Fibroblast of peridontal ligament (primary cell): ENCODE measurements around the gene CSTB.

Experiments used
- DNase-seq: peaks from one replicate; pipeline ENCODE4 v3.0.0-alpha.2; 2010; ENCODE audit errors: extremely low read depth

CSTB gene

DNA sequence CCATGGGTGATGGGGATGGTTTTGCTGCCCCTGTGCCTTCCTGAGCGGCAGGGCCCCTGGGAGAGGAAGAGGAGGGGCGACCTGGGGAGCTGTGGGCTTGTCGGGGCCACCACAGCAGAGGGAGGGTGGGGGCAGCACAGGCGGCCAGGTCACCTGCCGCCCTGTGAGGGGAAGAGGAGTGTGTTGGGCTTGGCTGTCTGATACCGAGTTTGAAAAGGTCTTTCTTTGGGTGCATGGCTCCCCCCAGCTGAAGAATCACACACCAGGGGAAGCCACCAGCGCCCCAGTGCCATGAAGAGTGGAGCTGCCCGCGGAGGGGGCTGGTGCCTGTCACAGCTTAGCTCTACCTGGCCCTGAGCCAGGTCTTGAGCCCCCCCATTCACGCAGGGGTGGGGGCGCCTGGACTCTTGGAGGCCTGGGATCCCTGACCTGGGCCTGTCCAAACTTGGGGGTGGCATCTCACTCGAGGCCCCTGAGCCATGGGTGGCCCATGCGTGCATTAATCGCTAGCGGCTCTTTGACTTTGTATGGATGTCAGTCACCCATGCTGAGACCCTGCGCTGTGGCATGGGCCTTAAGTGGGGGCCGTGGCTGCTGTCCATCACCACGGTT is 26.4 kb downstream of the CSTB start:
- DNase-seq = no peak

DNA sequence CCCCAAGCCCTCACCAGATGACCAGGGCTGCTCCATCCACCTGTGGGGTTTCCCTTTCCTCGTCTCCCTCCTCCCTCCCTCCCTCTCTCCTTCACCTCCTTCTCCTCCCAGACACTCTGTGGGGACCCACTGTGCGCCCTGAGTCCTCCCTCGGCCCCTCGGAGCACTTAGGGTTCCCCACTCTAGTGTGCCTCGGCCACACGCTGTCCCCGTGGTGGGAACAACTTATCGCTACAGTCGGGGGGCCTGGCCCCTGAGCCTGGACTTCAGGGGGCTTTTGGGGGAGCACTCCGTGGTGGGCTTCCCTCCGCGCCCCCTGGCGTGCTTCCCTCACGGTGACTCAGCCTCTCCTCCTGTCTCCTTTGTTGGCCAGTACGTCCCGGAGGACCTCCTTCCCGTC is 27.5 kb downstream of the CSTB start:
- no peak for DNase-seq

DNA sequence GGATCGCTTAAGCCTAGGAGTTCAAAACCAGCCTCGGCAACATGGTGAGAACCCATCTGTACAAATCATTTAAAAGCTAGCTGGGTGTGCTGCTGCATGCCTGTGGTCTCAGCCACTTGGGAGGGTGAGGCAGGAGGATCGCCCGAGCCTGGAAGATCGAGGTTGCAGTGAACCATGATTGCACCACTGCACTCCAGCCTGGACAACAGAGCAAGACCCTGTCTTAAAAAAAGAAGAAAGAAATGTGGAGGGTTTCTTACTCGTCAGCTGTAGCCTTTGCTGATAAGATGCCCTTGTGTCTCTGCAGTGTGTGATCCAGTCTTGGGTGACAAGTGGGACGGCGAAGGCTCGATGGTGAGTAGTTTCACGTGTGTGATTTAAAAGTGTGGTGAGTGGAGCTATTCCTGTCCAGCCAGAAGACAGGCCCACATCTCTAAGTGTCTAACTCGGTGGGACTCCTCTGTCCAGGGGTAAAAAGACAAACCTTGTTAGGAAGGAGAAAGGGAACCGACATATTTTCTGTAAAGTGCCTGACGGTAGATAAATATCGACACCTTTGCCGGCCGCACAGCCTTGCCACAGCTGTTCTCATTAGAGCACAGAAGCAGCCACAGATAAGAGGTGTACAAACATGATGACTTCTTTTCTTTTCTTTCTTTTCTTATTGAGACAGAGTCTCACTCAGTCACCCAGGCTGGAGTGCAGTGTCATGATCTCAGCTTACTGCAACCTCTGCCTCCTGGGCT is 30.2 kb downstream of the CSTB start:
- DNase-seq = no peak

DNA sequence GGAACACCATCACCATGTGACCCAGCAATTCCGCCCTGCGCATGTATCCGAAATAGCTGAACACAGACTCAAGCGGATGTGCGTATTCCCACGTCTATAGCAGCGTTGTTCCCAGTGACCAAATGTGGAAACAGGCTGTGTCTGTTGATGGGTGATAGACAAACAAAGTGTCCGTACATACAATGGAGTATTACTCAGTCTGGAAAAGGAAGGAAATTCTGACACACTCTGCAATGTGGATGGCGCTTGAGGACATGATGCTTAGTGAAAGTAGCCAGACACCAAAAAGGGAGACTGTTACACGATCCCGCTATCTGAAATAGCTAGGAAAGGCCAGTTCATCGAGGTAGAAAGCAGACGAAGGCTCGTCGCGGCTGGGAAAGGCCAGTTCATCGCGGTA is 31.4 kb downstream of the CSTB start:
- no peak for DNase-seq

DNA sequence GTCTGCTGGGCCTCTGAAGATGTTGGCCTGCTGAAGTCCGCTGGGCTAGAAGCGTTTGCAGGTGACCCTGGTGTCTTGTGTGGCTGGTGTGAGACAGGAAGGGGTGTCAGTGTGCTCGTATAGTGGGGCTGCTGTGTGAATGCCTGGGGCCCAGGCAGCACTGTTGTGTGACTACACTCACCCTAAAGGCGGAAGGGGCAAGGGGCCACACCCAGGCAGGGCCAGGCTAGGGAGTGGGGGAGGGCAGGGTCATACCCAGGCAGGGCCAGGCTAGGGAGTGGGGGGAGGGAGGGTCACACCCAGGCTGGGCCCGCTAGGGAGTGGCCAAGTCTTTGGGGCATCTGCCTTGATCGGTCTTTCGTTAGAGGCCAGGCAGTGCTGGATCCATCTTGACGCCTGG is 32.2 kb downstream of the CSTB start:
- DNase-seq = no peak

DNA sequence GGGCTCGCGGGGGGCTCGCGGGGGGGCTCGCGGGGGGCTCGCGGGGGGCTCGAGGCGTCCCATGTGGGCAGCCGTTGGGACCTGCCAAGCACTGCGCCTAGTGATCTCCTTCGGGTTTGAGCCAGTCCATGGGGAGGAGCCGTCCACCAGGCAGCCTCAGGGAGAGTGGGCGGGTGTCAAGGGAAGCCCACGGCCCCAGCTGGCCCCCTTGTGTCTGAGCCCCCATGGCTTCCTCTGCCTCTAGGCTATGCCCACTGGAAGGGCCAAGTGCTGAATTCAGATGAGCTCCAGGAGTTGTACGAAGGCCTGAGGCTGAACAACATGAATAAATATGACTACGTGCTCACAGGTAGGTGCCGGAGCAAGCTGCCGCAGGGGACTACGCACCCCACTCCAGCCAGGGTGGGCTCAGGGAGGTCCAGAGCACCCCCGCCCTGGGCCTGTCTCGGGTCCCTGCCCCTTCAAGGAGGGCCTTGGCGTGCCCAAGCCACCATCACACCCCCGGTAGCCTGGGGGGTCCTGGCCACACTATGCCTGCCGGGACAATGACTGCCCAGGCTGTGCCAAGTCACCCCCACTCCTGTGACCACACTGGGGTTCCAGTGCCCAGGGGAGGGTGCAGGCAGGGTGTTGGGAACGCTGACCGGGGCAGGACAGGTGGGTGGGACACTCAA is 34.5 kb downstream of the CSTB start:
- DNase-seq = no peak

DNA sequence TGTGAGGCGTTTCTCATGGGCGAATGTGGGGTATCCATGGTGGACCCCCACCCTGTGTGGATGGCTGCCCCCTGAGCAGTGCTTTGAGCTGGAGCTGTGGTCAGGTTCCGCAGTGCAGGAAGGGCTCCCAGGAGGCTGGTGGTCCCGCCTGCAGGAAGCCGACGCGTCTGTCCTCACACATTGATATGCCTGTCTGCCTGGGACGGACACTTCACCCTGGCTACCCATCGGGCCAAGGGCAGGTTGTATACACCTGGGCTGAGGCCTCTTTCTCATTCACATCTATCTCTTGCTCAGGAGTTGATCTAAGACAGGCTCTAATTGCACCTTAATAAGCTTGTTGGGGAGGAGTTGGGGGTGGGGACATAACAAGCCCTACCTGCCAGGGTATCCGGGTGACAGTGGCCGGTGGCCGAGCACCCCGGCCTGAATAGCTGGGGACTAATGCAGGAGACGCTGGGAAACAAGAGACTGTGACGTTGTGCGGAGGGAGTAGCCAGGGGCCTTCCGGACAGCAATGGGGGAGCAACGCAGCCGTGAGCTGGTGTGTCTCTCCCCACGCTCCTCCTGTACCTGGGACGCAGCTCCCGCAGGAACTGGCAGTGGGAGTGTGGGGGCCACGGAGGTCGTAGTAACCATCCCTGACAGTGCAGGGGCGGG is 35.5 kb downstream of the CSTB start:
- no peak for DNase-seq

DNA sequence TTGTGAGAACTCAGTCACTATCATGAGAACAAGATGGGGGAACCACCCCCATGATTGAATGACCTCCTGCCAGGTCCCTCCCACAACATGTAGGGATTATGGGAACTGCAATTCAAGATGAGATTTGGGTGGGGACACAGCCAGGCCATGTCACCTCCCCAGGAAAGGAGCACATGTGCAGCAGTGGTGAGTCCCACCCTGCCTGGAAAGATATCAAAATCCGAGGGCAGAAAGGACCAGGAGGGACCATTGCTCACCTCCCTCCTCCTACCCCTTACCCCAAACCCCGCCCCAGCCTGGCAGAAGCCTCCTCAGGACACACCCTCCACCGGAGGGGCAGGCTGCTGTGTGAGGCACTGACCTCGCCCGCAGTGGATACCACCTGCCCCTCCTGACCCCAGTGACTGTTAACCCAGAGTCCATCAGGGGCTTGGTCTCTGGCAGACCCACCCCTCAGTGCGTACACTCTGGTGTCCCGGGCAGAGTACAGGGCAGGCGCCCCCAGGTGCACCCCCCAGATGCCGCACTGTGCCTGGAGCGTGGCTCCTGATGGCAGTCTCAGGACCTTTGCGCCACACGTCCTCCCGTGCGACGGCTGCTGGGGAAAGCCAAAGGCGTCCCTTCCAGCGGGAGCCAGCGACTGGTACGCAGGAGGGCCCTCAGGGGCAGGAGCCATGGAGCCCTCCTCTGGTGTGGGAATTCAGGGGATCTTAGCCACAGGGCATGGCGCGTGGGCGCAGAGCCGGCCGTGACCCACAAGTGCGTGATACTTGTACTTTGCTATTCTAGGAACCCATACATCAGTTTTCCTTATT is 36.3 kb downstream of the CSTB start:
- no peak for DNase-seq

DNA sequence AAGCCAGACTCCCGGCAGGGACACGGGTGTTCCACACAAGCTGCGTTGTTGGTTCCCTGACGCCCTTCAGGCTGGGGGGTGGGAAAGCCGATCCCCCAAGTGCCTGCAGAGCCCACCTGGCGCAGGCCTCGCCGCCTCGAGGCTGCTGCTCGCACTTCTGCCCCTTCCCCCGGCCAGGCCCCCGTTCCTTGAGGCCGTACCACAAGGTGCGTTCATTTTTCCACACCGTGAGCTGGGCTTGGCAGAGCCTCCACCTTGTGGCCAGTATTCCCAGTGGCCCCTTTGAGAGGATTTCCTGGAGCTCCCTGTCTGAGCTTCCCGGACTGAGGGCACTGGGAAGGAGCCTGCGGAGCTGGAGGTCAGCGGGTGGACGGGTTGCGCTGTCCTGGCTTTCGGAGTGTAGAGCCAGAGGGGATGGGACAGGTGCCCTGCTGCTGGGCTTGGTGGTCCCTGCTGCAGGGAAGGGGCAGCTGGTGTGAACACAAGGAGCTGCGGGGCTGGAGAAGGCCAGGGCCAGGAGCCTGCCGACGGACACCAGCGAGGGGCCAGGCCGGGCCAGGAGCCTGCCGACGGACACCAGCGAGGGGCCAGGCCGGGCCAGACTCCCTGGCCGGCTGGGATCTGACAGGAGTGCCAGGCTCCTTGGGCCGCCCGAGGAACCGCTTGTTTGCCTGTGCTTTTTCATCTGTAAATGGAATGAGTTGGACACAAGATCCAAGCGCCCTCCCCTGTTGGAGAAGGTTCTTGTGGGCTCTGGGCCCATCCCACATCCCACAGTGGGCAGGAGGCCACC is 38.8 kb downstream of the CSTB start:
- no peak for DNase-seq

DNA sequence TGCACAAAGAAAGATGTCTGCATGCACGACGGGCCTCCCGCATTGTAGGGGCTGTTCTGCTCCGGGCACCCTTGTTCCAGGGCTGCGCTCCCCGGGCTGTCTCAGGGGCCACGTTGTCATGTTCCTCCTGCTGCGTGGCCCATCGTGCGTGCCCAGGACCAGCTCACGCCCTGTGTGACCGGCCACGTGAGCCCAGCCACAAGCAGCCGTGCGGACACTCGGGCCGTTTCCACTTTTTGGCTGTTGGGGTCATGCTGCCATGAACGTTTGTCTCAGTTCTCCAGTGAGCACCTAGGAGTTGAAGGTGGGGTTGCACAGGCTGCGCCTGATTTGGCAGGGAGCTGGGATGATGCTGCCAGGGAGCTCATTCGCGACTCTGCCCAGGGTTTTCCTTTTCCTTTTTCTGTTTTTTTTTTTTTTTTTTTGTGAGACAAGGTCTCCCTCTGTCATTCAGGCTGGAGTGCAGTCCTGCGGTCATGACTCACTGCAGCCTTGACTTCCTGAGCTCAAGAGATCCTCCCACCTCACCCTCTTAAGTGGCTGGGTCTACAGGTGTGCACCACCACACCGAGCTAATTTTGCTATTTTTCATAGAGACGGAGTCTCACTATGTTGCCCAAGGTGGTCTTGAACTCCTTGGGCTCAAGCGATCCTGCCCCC is 39.8 kb downstream of the CSTB start:
- DNase-seq = no peak

DNA sequence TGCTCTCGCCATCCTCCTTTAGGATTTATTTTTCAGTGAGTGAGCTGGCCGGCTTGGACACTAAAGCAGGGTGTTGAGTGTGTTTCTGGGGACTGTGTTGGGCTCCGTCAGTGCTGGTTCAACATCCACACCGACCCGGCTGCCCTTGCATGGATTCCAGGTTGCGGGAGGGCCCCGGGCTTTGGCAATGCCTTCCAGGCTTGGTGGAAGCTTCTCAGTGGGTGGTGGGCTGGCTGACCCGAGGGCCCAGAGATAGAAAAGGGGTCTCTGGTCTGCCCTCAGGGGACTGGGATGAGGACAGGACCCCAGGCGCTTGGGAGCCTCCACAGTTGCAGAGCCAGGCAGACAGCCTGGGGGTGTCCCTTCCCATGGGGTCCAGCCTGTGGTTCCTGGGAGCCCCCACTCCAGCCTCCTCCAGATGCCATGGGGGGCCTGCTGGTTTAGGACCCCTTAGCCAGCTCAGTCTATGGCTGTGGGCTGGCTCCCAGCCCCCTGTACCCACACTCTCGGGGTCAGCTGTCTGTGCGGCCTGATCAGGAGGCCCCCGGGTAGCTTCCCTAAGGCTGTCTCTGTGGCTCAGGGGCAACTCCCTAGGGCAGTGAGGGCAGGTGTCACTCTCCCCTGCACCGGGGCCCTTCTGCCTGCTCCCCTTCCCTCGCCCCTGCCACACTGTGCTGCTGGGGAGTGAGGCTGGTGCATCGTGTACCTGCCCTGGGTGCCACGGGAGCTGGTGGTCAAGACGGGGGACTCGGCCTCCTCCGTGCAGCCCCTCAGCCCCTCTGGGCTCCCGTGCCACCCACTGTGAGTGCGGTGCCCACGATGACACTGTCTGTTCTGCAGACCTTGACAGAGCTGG is 40.6 kb downstream of the CSTB start:
- no peak for DNase-seq

DNA sequence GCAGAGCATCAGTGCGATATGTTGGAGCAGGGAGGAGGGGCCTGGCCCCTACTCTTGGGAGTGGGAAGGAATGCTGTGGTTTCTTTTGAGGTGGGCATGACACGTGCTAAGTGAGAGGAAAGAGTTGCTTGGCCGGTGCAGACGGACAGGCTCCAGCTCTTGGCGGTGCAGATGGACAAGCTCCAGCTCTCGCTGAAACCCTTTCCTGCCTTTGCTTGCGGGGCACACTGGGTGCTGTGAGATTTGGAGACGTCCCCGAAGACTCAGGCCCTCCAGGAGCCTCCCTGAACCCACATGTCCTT is 41.2 kb downstream of the CSTB start:
- DNase-seq = peak; percentile 68

DNA sequence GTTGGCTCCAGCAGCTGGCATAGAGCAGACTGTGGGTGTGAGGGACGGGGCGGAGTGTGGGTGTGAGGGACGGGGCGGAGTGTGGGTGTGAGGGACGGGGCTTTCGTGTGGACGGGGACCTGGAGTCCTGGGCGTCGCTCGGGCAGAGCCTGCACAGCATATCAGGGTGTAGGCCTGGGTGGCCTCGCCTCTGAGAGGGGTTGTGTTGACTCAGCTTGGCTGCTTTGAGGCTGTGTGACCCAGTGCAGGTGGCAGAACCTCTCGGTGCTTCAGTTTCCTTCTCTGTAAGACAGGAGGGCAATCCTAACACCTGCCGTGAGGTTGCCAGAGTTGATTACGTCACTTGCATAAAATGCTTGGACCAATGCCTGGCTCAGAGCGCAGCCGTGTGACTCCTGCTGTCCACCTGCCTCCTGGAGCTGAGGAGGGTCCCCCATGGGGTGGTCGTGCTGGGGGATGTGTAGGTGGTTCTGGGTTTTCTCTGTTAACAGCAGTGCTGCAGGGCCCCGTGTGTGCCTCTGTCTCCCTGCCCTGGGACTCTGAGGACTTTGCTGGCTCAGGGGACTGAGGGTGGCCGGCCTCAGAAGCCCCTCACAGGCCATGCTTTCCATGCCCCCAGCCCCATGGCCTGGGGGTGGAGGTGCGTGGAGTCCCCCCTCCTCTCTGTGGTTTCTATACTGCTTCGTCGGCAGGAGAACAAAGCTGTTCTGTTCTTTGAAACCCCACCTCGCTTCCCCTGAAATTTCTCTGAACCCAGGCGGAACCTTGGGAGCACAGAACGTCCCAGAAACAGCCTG is 41.8 kb downstream of the CSTB start:
- DNase-seq = no peak

DNA sequence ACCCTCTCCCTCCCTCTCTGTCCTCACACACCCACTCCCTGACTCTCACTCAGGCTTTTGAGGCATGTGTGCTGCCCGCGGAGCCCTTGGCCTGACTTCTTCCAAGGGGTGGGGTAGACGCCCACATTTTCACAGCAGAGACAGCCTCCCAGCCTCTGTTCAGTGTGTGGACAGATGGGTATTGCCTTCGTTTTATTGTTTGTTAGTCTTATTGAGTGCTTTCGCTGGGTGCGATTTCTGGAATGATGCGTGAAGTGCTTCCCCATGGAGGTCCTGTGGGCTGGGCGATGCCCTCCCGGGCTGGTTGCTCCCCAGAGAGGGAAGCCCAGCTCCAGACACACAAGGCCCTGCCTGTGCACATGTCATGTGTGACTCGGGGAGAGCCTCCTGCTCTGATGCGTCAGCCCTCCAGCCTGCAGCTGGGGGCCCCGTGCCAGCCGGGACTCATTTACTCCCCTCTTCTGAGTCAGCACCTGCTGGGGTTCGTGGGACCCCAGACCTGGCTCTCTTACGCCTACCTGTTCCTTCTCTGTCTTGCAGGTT is 42.5 kb downstream of the CSTB start:
- peak; percentile 60 for DNase-seq

DNA sequence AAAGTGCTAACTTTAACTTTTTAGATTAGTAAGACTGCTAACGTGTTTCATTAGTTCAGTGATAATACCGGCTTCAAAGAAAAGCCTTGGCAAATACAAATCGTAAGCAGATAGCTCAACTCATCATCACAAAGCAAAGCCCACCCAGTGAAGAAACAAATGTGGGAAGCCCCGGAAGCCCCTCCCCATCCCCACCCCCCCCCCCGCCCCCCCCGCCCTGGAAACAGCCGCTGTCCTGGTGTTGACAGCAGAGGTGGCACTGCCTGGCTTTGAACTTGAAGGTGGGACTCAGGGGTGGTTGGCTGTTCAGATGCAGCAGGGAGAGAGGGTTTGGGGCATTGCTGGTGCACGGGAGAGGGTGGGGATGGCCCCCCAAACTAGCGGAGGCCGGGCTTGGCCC is 43.0 kb downstream of the CSTB start:
- no peak for DNase-seq

DNA sequence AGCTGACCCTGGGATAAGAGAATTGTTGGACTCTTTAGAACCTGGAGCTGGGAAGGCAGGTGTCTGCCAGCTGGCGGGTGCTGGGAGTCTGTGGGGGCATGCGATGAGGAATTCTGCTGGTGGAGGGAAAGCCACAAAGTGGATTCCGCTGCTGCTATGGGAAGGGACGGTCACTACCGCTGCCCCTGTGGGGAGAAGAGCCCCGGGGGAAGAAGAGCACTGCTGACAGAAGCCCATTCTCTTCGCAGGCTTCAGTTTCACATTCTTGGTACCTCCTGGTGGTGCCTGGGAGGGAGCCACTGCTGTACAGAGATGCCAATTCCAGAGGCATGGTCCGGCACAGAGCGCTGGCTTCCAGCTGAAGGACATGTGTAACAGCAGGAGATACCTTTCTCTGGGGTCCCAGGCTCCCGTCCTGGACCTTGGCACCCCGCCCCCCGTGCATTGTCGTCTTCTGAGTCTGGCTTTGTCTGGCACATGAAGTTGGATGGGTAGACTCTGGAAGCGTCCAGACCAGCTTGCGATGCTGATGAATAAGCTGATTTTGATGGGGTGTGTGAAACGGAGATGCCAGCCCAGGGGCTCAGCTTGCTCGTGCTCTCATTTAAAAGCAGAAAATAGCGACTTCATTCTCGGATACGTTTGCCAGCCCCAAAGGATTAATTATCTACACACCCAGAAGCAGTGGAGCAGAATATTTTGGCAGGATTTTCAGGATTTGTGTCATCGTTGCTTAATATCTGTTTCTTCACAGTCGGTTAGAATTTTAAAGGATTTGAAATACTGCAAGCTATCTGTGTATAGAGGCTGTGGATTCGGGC is 44.0 kb downstream of the CSTB start:
- no peak for DNase-seq

DNA sequence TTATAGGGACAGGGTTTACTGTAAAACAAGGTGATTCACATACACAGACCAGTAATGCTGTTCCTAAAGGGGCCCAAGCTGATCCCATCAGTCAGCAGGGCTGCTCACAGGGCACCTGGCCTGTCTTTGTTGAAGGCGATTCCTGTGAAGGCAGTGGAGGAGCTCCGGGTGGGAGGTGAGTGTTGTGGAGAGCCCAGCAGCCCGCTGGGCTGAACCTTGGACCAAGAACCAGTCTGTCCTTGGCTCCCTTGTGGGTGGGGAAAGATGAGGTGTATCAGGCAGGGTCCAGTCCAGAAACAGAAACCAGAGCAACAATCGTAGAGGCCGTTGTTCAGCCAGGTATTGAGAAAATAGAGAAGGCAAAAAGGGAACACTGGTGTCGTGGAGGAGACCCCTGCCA is 44.6 kb downstream of the CSTB start:
- DNase-seq = no peak
